Eye (tissue), 1 donor: ENCODE measurements around the gene TCEAL1.
"Not testable (repeated sequence)": the region's sequence is repeated elsewhere in the genome, so short reads cannot be mapped to it uniquely, and the experiment has no call there.

Source experiments
- DNase-seq: peaks from one replicate; pipeline ENCODE4 v3.0.0-alpha.2; 2015

The TCEAL1 gene

DNA sequence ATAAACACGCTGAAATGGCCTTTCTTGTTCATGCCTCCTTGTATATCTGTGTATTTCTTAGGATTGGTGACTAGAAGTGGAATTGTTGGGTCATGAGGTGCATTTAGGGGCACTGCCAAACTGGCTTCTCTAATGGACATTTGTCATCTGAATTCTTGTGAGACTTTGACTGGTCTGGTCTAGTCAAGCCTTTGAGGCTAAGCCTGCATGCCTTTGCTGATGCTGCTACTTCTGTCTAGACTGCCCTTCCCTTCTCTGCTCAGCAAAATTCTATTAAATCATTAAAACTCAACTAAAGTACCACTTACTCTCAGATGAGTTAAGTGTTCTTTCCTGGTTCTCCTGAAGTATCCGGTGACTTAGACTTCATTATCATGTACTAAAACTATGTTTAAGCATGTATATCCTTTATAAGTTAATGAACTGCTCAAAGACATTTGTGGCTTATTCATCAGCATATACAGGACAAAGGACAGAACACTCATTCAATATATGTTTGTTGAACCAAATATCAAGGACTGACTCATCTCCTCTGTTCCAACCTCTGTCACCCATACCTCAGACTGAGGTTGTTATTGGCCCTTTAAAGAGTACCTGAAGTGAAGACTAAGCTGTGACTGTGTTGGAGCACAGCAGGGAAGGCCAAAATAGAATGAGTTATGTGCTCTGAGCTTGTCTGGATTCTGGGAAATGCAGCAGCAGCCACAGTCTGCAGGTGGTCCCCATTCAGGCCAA, 9.0 kb downstream of the TCEAL1 start:
- no peak for DNase-seq

DNA sequence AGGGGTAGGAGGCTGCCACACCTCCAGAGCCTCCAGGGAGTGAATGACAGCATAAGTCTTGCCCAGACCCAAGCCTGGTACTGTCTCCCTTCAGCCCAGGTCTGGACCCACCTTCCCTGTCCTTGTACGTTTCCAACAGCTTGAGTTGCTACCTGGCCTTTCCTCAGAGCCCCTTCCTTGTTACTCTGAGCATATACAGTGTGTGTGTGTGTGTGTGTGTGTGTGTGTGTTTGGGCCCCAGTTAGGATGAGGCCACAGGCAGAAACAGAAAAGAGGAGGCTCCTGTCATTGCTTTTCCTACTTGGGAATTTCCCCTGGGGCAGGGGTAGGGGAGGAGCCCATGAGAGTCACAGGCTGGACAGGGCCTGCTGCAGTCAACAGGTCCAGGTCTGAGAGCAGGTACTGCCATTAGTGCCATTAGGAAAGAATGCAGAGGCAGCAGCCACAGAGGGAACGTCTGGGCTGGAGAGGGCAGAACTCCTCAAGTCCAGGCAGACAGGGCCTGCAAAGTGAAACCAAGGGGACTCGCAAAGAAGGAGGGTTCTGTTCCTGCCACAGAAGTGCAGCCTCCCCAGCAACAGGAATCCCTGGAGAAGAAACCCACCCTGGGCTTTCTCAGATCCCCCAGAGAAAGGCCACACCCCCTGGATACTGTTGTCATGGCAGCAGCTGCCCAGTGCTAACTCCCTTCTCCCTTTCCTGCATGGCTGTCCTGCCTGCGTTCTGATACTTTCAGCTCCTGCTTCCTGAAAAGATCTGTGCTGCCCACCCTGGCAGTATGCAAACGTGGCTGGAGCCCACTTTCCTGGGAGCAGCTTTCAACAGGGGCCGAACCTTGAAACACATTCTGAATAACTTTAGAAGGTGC, 9.9 kb downstream of the TCEAL1 start:
- DNase-seq, result peak; percentile 82

DNA sequence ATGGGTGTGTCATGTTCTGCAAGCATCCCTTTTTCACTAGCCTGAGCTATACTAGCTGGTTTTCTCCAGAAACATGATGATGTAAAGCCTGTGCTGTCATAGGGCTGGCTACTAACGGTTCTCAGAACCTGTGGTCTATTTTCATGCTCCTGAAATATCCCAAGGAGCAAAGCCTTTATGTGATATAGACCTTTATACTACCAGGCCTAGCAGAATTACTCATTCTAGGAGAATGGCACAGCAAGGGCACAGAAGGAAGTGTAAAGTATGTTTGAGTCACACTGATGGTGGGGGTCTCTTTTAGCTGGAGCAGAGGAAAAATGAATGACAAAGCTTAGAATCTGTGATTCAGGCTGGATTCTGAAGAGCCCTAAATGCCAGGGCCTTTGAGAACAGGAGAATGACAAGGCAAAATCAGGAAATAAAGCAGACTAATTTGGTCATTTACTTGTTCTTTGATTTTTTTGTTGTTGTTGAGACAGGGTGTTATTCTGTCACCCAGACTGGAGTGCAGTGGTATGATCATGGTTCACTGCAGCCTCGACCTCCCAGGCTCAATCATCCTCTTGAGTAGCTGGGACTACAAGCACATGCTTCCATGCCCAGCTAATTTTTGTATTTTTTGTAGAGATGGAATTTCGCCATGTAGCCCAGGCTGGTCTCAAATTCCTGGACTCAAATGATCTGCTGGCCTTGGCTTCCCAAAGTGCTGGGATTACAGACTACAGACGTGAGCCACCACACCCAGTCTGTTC, 11.8 kb downstream of the TCEAL1 start:
- no peak for DNase-seq

DNA sequence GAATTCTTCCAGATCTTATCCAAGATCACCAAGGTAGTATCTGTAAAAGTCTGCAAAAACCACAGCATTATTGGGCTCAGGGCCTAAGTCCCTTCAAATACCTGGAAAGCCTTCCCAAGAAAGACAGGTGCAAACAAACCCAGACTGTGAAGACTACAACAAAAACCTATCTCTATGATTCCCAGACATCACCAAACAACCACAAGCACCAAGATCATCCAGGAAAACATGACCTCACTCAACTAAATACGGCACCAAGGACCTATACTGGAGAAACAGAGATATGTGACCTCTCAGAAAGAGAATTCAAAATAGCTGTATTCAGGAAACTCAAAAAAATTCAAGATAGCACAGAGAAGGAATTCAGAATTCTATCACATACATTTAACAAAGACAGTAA, 15.3 kb downstream of the TCEAL1 start:
- DNase-seq, result no peak

DNA sequence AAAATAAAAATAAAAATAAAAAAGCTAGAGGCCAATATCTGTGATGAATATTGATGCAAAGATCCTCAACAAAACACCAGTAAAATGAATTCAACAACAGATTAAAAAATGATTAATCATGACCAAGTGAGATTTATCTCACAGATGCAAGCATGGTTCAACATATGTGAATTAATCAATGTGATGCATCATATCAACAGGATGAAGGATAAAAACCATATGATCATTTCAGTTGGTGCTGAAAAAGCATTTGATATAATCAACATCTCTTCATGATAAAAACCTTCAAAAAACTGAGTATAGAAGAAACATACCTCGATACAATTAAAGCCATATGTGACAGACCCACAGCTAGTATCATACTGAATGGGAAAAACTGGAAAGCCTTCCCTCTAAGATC, 18.9 kb downstream of the TCEAL1 start:
- DNase-seq, result no peak

DNA sequence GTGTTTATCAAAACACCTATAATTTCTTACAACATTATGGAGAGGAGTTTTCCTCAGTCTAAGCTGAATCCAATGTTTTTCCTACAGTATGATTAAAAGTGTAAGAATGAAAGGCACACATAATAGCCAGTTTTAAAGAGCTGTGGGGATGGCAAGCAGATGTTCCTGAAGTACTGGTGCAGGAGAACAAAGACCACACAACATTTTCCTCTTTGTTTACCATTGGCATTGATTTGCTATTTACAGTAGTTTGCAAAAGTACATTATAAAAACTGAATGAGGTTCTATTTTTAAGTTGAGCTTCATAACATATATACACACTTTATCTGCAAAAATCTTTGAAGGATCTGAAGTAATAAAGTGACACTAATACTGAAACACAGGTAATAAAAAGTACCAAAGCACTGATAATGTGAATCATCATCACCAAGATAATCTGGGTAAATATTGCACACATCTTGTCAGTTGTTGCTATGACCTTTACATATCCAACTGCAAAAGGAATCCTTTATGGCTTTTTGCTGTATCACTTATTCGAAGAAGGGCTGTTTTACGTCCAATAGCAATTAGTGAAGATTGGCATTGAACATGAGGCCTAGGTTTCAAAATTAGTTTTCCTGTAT, 22.5 kb downstream of the TCEAL1 start:
- no peak for DNase-seq

DNA sequence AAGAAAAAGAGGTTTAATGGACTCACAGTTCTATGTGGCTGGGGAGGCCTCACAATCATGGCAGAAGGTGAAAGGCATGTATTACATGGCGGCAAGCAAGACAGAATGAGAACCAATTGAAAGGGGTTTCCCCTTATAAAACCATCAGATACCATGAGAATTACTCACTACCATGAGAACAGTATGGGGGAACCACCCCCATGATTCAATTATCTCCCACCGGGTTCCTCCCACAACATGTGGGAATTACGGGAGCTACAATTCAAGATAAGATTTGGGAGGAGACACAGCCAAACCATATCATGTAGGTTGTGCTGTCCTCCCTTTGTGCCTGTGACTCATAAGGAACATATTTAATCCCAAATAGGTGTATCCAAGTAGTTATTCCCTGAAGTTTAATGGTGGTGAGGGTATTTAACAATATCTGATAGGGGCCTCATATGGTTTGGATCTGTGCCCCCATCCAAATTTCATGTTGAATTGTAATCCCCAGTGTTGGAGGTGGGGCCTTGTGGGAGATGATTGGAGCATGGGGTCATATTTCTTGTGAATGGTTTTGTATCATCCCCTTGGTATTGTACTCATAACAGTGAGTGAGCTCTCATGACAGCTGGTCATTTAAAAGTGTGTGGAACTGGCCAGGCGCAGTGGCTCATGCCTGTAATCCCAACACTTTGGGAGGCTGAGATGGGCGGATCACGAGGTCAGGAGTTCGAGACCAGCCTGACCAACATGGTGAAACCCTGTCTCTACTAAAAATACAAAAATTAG, 26.6 kb downstream of the TCEAL1 start:
- DNase-seq, result not testable (repeated sequence)

DNA sequence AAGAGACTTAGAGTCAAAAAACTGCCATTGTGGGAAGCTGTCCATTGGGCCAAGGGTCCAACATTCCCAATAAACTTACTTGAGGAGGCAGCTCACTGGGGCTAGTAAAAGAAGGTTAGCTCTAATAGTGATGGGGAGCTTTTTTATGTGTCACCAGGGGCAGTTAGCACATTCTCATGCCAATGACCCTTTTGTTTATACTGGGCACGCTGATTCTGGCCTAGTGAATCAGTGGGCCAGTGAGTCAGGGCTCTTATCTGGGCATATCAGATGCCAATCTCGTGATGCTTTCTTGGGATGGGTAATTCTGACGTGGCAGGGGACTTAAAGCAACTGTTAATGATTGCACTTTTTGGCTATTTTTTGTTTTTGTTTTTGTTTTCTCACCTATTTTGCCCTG, 27.8 kb downstream of the TCEAL1 start:
- DNase-seq, result no peak

DNA sequence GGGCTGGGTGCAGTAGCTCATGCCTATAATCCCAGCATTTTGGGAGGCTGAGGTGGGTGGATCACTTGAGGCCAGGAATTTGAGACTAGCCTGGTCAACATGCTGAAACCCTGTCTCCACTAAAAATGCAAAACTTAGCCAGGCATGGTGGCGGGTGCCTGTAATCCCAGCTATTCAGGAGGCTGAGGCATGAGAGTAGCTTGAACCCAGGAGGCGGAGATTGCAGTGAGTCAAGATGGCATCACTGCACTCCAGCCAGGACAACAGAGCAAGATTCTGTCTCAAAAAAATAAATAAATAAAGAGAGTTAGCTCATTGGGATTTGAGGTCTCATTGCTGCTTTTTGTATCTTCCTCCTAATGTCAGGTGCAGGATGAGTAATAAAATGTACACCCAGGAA, 28.3 kb downstream of the TCEAL1 start:
- not testable (repeated sequence) for DNase-seq

DNA sequence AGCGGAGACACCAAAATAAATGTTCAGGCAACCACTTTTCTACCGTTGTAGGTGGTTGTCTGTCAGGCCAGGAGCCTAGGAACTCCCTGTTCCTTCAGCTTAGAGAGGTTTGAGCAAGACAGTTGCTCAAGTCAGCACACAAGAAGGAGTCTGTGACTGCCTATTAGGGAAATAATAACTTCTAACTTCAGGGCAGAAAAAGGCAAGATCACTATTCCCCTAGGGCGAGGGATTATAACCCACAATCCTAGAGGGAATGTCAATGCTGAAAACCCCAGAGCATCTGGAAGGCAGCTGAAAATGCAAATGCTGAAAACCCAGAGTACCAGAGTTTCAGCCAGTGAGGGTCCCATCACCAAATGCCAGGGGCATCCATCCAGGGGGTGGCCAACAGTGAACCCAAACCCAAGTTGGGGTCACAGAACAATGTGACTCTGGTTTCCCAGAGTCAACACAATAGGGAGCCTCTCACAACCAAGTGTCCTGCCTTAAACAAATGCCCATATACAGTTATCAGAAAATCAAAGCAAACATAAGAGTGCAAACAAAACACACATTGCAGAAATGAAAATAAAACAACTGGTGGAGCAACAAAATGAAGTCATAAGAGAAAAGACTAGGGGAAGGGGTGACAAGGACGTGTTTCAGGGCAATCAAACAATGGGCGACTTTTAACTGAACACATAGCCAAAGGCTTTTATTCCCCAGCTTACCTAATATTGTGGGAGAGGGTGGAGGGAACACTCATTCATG, 30.1 kb downstream of the TCEAL1 start:
- DNase-seq, result no peak

DNA sequence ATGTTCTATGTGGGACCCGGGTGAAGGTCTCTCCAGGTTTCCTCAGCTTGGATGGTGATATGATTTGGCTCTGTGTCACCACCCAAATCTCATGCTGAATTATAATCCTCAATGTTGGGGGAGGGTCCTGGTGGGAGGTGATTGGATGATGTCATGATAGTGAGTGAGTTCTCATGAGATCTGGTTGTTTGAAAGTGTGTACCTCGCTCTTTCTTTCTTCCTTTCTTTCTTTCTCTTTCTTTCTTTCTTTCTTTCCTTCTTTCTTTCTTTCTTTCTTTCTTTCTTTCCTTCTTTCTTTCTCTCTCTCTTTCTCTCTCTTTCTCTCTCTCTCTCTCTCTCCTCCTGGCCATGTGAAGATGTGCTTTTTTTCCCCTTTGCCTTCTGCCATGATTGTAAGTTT, 30.7 kb downstream of the TCEAL1 start:
- DNase-seq, result not testable (repeated sequence)

DNA sequence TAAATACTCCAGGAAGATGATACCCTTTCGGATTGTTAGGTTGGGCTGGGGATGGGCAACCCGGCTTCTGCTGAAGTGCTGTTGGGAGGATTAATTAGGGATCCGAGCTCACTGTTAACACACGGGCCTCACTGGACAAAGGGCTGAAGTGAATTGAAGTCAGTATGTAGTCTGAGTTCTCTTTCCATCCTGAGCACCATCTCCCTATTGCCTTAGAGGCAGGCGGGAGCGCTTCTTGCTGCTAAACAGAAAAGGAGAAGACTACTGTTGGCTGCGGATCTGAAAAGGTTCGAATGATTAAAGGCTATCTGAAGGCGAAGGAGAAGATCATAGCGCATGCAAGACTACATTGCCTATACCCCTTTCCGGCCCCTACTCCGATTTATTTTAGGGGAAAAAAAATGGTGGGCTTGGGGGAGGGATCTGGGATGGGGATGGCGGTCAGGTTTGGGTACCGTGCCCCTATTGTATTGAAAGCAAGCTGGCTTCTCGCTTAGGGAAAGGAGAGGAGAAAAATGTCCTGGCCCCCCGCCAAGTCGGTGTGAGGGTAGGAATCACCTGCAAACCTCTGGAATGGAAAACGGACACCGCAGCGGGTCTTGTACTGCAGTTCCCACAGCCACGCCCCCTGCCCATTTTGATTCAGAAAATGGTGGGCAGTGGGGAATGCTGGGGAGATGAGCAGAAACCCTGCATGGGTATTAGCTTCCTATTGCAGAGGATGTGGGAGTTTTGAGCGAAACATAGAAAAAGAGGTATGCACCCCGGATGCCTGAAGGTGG, 35.4 kb downstream of the TCEAL1 start:
- DNase-seq, result peak; percentile 26

DNA sequence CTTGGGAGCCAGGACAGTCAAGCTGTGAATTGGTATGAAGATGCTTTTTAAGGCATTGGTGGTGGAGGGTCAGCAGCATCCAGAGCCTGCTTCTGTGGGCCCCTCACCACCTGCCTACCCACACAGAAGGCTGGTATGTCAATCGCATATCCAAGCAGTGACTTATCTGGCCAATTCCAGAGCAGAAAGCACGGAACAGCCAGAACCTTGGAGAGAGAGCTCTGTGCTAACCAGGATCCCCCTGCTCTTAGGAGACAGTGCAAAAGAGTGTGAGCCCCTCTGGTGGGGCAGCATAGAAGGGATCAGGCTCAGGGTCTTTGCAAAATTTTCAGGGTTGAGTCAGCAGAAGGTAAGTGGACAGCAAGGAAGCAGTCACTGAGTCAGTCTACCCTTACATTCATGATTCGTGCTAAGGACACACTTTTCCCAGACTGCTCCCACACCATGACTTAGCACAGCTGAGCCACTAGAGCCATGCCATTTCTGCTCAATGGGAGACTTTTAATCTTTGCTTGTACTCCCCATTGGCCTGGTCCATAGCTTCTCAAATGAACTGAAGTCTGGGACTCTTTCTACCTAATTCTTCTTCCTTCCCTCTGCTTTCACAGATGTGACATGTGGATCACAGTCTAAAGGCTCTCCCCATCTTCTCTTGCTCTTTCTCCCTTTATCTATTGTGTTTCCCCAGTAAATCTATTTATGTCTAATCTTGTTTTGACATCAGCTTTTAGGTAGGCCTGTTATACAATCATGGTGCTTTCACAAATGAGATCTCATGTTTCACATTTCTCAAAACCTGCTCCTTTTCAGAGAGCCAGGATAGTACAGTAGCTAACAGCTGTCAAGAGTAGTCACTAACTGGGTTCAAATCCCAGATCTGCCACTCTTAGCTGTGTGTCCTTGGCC, 37.7 kb downstream of the TCEAL1 start:
- no peak for DNase-seq

DNA sequence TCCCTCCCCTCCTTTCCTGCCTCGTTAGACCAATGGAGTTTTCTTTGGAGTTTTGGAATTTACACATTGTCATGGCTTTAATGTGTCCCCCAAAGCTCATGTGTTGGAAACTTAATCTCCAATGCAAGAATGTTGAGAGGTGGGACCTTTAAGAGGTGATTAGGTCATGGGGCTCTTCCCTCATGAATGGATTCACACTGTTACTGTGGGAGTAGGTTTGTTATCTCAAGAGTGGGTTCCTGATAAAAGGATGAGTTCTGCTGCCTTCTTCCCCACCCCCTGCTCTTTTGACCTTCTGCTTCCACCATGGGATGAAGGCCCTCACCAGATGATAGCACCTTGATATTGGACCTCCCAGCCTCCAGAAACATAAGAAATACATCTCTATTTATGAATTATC, 41.0 kb downstream of the TCEAL1 start:
- DNase-seq, result no peak

DNA sequence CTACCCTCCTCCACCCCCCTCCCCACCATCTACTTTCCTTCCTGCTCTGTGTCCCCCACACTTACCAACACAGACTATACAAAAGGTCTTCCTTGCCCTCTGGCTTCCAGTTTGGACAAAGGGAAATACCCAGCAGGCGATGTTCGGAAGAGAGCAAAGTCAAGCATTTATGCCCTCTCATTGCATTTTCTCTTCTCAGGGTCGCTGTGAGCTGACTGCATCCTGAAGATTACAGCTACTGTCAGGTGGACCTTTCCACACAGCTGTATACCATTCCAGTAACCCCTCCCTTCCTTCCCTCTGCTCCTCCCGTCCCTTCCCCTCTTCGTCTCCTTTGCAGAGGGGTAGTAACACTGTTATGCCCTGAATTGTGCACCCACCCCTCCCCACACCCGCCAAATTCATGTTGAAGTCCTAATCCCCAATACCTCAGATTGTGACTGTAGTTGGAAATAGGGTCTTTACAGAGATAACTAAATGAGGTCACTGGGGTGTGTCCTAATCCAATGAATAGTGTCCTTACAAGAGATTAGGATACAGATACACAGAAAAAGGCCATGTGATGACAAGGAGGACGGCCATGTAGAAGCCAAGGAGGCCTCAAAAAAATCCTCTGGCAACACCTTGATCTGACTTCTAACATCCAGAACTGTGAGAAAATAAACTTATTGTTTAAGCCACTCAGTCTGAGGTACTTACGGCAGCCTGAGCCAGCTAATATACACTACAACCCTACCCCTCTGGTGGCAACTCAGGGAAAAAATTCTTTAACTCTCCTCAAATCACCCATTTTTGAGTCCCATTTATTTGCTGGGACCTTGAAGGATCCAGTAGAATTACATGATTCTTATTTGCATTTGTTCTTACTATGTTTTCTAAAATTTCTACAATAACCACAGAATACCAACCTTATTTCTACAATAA, 46.0 kb downstream of the TCEAL1 start:
- DNase-seq, result no peak

DNA sequence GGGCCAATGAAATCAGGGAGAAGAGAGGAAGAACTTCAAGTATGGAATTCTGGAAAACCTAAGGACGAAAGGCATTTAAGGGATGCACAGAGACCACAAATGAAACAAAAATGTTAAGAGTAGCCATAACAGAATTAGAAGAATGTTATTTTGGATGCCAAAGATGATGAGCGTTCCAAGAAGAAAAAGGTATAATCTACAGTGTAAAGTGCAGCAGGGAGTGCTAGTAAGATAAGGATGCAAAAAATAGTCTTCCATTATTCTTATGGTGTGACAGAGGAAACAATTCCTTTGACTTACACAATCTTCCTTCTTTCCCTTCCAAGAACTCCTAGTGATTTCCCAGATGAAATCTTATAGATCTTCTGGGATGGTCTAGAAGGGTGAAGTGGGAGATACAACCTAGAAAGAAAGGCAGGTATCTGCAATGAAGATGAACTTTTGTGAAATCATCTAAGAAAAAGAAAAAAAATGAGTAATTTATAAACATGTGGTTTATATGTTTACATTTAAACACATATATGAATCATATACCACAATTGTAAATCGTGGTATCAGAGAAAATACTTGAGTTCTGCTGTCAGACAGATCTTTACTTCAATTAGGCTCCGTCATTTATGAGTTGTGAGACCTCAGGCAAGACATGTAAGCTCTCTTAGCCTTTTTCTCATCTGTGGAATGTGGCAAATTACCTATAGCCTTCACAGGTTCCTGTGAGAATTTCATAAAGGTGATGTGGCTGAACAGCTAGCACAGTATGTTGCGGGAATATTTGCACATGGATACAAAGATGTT, 49.6 kb downstream of the TCEAL1 start:
- no peak for DNase-seq
